NCI-H1930 (cell line): ENCODE measurements around the gene TRIM32.

Experiments
- DNase-seq, 2 experiments: peaks; one replicate each; lab custom pipeline; 2025; lab: John Stamatoyannopoulos, UW

Gene TRIM32

DNA sequence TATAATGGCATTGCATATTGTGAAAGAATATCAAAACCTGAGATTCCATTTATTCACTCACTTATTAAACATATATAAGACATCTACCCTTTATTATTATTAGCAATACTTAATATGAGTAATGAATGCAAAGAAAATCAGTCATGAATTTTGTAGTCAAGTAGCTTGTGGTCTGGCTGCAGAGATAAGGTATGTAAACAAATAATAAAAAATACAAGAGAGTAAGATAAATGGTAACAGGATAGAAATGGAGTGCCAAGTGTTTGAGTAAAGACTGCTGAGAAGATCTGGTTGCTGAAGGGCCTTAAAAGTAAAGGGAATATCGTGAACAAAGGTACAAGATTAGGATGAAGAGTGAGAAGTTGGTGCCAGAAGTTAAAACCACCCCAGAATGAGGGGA is 18.4 kb downstream of the TRIM32 start:
- DNase-seq = no peak

DNA sequence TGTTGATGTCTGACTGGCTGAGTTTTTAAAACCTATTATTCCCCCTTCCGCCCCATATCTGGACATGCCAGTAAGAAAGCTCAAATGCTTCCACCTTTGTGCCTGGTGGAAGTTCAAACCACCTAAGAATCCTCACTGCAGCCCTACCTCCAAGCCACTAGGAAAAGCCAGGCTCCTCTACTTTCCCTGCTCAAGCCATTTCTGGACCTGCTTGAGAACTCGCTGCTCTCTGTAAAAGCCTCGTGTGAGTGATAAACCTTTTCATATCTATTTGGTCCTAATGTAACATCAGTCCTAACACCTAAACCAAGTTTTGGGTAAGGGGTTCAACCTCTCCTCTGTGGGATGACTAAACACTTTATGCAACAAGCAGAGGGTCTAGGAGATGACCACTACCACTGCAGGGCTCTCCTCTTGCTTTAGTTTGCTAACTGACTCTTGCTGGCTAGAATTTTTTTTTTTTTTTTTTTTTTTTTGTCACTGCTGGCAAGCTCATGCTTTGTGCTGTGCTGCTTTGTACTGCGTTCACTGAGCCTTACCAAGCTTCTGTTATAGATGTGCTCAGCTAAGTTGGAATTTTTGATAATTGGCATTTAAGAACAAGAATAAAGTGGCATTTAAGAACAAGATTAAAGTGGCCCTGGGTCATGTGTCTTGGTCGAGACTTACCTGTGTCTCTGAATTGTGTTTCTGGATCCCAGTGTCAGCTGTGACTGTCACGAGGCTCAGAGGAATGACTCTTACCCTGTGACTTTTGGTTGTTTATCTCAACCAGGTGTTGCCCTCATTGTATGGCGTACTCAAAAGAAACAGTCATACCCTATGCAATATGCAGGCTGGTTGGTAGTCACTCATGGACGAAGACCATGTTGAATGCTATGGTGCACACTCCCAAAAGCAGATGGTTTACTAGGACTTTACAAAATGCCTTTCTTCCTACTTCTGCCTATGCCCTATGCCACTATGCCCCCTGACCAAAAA is 19.5 kb downstream of the TRIM32 start:
- DNase-seq = no peak

DNA sequence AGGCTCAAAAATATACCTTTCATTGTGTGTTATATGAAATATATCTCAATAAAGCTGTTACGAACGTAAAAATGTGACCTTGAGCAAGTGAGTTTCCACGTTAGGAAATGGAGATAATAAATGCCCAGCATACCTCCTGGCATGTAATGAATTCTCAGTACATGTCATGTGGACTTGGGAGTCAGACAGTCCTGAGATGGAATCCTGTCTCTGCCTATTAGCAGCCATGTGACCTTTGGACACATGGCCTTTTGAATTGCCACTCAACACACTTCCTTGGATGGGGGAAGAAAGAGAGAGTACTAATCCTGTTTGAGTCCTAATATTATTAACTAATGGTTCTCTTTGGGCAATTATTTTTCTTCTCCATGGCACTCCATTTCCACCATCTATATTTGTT is 25.7 kb downstream of the TRIM32 start:
- DNase-seq = no peak

DNA sequence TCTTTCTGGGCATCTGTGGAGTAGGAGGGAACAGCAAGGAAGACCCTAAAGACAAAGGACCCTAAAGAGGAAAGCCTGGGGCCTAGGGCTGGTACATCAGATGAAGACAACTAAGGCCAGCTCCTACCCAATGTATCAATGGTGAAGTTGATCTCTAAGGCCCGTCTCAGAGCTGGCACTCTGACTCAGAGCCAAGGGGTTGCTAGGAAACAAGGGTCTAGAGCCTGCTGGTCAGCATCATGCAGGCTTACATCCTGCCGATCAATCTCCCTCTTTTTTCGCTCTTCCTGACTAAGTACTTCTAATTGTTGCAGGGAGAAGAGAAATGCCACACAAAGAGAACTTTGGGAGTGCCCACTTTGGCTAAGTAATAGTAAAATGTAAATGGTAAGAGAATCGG is 26.2 kb downstream of the TRIM32 start:
- no peak for DNase-seq

DNA sequence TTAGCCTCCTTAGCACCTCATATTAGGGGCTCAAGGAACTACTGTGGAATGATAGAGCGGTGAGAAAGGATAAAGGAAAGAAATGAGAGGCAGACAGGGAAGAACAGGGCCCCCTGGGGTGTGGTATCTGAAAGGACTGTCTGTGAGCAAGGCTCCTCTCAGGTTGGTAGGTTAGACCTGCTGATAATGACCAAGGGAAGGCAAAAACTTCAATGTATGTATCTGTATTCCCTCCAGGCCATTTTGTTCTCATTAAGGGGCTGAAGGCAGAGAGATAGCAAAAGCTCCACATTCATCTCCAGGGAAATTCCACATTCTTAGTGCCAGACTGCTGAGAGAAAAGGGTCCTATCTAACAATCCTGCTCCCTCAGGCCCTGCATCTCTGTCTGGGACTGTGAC is 28.6 kb downstream of the TRIM32 start:
- DNase-seq = no peak

DNA sequence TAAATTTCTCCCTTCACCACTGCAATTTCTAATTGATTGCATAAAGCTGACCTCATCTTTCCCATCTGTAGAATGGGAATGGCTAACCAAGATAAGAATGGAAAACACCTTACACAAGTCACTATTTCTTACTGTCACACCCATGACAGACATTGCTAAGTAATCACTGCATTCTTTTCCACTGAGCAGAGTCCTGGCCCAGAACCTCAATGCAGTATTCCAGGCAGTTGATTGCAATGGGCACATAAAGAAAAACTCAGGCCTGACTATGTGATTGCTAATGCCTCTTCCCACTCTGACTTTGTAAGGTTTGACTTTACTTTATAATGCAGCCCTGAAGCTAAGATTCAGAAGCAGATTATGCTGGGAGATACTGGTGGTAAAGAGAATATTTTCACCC is 29.3 kb downstream of the TRIM32 start:
- no peak for DNase-seq

DNA sequence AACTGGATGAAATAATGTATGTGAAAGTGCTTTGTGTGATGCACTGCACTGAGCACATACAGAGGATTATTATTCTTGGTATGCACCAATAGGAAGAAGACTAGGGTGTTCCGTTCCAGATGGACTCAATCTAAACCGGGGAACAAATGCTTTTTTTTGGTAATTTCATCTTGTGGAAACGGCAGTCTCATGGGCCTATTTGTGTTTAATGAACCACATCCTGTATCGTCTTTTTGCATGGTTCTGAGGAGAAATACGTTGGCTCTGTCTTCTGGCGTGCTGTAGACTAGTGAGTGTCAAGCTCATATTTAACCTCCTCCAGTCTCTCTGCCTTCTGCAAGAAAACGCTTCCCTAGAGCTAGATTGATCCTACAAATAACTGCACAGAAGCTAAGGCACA is 30.0 kb downstream of the TRIM32 start:
- no peak for DNase-seq

DNA sequence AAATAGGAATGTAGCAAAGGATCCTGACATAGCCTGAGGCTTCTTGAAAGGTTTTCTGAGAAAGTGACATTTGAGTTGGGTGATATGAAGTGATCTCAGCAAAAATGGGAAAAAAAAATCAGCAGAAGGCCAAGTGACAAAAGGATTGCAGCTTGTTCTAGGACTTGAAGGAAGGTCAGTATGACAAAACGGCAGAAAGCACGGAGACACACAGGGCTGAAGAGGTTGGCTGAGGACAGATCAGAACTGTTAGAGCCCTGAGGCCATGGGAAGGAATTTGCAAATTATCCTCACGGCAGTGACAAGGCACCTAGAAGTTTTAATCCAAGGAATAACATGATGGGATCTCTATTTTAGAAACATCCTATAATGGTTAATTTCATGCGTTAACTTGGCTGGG is 31.0 kb downstream of the TRIM32 start:
- no peak for DNase-seq

DNA sequence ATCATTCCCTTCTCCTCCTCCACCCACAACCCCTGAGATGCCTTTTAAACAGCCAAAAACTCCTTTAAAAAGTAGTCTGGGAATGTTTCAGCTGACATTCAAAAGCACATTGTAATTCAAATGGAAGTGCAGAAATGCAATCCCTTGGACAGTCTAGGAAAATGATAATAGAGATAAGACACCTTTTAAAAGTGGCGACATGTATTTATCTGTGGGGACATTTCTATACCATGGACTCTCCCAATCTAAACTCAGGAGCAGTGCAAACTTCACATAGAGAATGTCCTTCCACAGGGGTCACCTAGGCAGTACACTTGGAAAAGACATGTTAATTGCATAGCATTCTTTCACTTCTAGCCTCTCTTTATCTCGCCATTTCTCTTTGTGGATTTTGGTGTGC is 33.0 kb downstream of the TRIM32 start:
- no peak for DNase-seq

DNA sequence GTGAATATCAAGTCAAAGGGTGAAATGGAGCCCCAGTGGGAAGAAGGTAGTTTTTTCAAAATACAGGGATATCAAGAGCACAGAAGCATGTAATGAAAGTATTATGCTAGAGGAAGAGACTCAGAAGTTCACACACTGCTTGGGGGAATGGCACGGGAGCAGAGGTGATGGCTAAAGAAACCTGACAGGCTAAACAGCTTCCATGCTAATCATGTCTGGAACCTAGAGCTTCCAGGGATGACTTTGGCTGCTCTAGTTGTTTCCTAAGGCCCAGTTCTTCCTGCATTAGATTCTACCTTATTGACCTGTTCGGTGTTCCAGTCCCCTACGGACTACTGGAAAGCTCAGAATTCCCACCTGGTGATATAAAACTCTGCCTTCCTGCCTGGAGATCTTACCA is 34.3 kb downstream of the TRIM32 start:
- DNase-seq = no peak

DNA sequence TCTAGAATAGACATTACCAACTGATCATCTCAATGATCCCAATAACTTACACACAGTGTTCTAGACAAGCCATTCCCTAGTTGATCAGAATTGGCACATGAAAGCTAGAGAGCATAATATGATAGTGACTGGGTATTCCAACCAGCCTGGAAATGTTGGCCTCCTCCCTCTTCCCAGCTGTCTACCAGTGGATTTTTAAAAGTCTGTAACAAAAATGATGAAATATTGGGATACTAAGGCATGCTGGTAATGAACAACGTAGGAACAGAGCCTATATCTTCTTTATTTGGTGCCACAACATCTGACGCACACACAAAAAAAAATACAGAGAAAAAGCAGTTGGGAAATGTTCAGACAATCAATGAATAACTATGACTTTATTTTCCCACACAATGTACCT is 34.8 kb downstream of the TRIM32 start:
- no peak for DNase-seq

DNA sequence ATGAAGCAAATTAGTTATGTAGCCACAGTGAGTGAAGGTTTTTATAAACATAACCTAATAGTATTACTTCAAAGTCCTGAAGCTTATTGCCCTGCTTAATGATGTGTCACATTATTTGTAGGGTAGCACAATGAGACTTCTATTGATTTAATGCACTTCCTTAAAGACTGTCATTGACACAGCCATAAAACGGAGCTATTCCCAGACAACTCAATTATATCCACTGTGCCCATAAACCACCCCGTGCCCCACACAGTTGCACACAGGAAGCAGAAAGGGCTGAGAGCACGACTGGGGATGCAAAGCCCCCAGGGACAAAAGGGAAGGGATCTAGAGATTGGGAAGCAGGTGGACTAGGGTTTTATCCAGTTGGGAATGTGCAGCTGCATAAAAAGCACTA is 37.0 kb downstream of the TRIM32 start:
- no peak for DNase-seq

DNA sequence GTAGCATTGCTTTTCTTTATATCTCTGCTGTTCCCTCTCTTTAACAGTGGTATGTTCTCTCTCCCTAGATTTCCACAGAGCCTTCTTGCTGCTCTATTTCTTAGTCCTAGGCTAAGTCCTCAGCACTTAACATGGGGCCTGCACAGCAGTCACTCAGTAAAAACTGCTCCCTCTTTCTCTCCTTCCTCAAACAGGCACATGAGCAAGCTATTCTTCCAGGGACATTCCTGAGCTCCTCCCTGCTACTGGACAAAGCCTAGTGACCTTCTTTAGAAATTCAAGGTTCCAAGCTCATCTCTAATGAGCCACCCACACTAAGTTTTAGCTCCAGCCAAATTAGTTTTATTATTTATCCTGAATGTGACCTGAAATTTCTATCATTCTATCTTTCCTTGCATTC is 39.5 kb downstream of the TRIM32 start:
- no peak for DNase-seq

DNA sequence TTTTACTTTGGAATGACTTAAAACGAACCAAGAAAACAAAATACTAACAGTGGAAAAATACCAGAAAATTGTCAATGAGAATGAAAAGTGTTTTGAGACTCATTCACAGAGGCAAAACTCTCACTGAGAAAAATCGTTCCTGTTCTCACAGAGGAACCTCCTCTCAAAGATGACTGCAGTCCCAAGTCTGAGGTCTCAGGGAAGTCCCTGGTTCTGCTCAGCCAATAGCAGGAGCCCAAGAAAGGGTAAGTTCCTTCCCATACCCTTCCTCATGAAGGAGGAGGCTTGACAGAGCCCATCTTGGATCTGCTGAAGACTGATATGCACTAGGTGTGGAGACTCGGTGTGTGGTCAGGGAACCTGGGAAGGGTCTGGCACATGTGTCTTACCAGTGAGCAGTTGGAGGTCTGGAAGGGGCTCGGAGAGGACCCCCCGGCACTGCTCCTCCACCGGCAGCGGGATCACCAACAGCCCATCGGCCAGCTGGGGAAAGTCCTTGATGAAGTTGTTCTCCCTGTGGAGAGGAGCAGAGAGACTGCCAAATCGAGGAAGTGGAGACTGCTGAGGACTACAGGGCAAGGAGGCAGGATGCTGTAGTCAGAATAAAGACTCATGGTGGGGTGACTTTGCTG is 46.0 kb downstream of the TRIM32 start:
- no peak for DNase-seq

DNA sequence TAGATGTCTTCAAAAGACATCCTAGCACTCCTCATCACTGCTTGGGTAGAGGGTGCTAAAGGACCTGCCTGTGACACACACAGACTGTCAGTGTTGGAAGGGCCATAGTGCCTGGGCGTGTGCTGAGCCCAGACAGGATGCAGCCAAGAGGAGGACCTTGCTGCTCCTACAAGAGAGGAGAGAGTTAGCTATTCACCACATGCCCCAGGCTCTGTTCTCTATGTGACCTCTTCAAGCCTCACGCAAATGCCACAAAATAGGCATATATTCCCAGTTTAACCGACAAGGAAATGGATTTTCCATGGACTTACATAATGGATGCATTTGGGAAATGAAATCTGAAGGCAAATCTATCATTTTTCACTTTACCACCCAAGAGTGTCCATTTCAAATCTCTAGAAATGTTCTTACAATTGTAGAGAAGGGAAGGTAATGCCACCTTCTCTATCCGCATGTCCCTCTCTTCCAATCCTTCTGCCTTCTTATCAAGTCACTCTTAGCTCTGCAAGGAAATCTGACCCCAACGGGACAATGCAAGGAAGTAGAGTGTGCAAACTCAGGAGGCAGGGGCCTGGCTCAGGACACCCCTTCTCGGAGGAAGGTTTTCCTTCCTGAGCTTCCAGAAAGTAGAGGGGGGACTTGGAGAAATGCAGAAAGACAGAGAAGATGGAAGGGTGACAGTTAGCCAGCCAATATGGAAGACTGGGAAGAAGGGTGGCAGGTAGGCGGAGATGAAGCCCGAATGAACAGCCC is 49.5 kb downstream of the TRIM32 start:
- peak in 1 of 2 experiments; percentile 5 for DNase-seq

DNA sequence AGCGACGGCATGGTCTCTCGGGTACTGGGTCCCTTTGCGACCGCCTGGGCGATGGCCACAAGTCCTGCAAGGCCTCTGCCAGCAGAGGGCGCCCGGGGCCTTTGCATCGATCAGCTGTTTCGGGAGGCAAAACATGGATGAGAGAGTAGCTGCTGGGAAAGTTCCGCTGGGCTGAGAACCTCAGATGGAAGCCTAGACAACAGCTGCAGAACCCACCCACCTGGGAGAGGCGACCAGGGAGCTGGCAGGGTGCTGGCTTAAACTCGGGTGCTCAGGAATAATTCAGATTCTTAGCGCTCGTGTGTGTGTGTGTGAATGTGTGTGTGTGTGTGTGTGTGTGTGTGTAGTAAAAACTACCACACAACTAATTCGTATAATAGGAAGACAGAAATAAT is 50.0 kb downstream of the TRIM32 start:
- peak; percentile 79 to 81 for DNase-seq

DNA sequence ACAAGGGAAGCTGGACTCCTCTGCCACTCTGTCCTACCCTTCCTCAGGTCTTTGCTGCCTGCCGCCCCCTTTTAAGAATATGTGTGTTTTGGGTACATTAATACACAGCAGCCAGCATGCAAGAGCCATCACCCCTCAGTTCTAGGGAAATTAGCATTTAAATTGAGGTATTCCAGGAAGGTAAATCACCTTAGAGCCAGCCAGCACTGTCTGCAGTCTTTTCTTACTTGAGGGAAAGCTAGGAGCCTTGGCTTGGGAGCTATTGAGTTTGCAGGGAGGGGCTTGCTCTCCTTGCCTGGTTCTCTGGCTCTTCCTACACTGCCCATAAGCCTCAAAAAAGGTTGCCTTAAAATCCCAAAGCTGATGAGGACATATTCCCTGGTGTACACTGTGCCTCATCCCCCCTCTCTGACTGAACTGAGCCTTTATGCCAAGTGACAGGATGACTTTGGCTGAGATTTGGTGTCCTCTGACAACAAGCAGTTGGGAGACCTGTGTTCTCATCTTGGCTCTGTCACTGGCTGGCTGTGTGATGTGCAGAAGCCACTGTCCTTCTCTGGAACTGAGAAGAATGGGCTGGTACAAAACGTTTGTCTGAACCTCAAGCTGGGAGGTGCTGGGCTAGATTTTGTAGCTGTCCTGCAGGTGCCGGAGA is 54.1 kb downstream of the TRIM32 start:
- DNase-seq = no peak

DNA sequence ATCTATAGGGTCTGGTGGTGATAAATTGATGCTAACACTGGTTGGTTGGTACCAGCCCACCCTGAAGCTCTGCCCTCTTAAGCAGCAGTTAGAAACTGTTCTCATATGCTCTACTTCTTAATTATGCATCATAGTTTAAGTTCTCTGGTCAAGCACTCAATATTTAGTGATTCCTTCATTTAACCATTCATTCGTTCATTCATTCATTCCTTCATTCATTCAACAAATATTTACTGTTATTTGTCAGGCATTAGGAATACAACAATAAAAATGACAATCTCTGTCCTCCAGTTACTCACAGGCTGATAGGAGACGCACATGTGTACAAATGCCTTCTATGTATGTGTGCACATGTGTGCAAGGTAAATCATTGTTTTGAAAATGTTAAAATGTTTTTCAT is 54.6 kb downstream of the TRIM32 start:
- DNase-seq = no peak

DNA sequence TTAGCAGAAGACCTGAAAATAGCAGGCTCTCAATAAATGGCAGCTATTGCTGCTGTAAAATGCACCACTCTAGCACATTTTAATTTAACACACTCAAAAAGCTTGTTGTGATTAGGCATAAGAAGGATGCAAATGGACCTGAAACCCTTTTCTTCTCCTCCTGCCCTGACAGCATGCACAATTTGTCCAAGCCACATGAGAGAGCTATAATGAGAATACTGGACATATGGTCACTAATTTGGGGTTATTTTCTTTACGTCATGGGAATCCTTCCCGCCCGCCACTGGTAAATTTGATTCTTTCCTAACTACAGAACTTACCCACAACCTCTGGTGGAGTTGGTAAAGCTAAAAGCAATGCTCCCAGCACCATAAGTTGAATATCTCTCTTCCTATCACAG is 62.1 kb downstream of the TRIM32 start:
- no peak for DNase-seq

DNA sequence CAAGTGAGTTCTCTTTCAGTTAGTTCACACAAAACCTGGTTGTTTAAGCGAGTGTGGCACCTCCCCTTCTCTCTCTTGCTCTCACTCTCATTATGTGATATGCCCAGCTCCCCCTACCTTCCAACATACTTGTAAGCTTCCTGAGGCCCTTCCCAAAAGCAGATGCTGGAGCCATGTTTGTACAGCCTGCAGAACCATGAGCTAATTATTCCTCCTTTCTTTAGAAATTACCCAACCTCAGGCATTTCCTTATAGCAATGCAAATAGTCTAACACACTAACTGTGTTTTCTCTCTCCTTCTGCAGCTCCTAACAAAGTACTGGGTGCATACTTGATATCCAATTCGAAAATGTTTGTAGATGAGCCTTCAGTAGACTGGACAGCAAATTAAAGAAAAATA is 62.7 kb downstream of the TRIM32 start:
- no peak for DNase-seq

DNA sequence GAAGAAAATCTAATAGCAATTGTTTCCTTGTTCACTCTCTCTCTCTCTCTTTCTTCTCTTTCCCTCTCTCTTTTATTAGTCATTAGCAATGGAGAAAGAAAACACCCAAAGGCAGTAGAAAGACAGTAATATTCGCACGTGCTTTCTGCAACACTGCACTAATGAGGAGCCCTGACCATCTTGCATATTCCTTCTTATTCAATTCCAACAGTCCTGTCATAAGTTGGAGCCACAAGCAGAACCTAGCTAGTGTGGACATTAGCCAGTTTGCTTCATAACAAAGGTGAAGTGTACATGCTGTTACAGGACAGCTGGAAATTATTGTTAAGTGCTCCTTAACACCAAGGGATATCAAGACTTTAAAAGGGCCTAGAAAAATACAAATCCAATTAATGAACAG is 63.4 kb downstream of the TRIM32 start:
- no peak for DNase-seq
